Measurements from ENCODE around the gene MIA2. TPM values are rescaled to one million over a fixed set of nuclear protein-coding genes. Genes with fewer than 3 reads are reported as not detected.

MIA2 gene
- total RNA-seq, 2 donors from 2014 or later = 14.2 to 34.2 TPM

- no peaks in the 10 kb centered on the region for H3K36me3 ChIP-seq
- TF ChIP-seq CTCF (IDR thresholded peaks at IDR 0.05) = no peak
- DNase-seq (ENCODE audit: low spot score) = no peak
- H3K27ac ChIP-seq = no peak overlapping the region
- H3K4me1 ChIP-seq = peaks cover 0 to 4% of the 10 kb centered on the region in 2 donors
- H3K4me3 ChIP-seq = no peak overlapping the region
- H3K9me3 ChIP-seq = no peaks in the 10 kb centered on the region
- H3K27me3 ChIP-seq = no peaks in the 10 kb centered on the region
Observed at GRCh38 chr14:39382463-39382862, 148.7 kb downstream of the MIA2 start.

- no peak overlapping the region for H3K27ac ChIP-seq
- TF ChIP-seq CTCF (IDR thresholded peaks at IDR 0.05) = no peak
- no peak for DNase-seq (ENCODE audit: low spot score)
- no peaks in the 10 kb centered on the region for H3K9me3 ChIP-seq
- no peaks in the 10 kb centered on the region for H3K27me3 ChIP-seq
- H3K4me3 ChIP-seq = no peak overlapping the region
- no peaks in the 10 kb centered on the region for H3K36me3 ChIP-seq
- no peaks in the 10 kb centered on the region for H3K4me1 ChIP-seq
Observed at GRCh38 chr14:39383026-39383660, 149.4 kb downstream of the MIA2 start.

GRCh38 chr14:39383741-39384140 is 150.0 kb downstream of the MIA2 start:
- Histone ChIP-seq H3K4me3 (no peak overlapping the region), H3K27me3 (no peaks in the 10 kb centered on the region), H3K27ac (no peak overlapping the region), H3K4me1 (no peaks in the 10 kb centered on the region), H3K9me3 (no peaks in the 10 kb centered on the region), H3K36me3 (no peaks in the 10 kb centered on the region)
- no peak for DNase-seq (ENCODE audit: low spot score)
- no peak for TF ChIP-seq CTCF (IDR thresholded peaks at IDR 0.05)

GRCh38 chr14:39384177-39384576 is 150.5 kb downstream of the MIA2 start:
- no peak overlapping the region for H3K27ac ChIP-seq
- no peaks in the 10 kb centered on the region for H3K9me3 ChIP-seq
- no peak for DNase-seq (ENCODE audit: low spot score)
- no peak overlapping the region for H3K4me3 ChIP-seq
- H3K27me3 ChIP-seq = no peaks in the 10 kb centered on the region
- no peaks in the 10 kb centered on the region for H3K36me3 ChIP-seq
- no peaks in the 10 kb centered on the region for H3K4me1 ChIP-seq
- TF ChIP-seq CTCF (IDR thresholded peaks at IDR 0.05) = no peak

GRCh38 chr14:39393289-39393688 is 159.6 kb downstream of the MIA2 start:
- Histone ChIP-seq H3K36me3 (no peaks in the 10 kb centered on the region), H3K9me3 (no peaks in the 10 kb centered on the region), H3K27me3 (no peaks in the 10 kb centered on the region), H3K4me1 (peaks cover 0 to 9% of the 10 kb centered on the region in 2 donors), H3K27ac (no peak overlapping the region), H3K4me3 (no peak overlapping the region)
- DNase-seq (ENCODE audit: low spot score) = no peak
- no peak for TF ChIP-seq CTCF (IDR thresholded peaks at IDR 0.05)

Measured in right atrium auricular region (tissue), 2 donors.